Activated CD8-positive, alpha-beta T cell treated with anti-CD3 and anti-CD28 coated beads for 36 hours (primary cell): Measurements from ENCODE around the gene CRYBB3. TPM values are rescaled to one million over a fixed set of nuclear protein-coding genes. Genes with fewer than 3 reads are reported as not detected.

Experiments used
- ATAC-seq: fragments of 200-7000 bp; cut with Tn5 transposase; one replicate; pipeline ENCODE4 v1.10.0; 2021; ENCODE audit warnings: mild to moderate bottlenecking, moderate library complexity
- CTCF ChIA-PET: fragments of 350-600 bp; sonication (Branson Sonifier 250); formaldehyde crosslinking; loops from one replicate; lab custom pipeline; 2021; ENCODE audit warnings: antibody characterized with exemption; lab: Charles Lee
- POLR2A ChIA-PET: fragments of 350-600 bp; sonication (Branson Sonifier 250); formaldehyde crosslinking; loops from one replicate; lab custom pipeline; 2021; ENCODE audit warnings: antibody characterized with exemption; lab: Charles Lee
- DNase-seq: peaks from one replicate; pipeline ENCODE4 v3.0.0-alpha.2; 2020
- H3K27ac Mint-ChIP-seq: one replicate; pipeline ENCODE4 v1.8.0; 2021; ENCODE audit warnings: mild to moderate bottlenecking, mixed read lengths
- H3K27me3 Mint-ChIP-seq: one replicate; pipeline ENCODE4 v1.8.0; 2021; ENCODE audit warnings: mixed read lengths
- H3K36me3 Mint-ChIP-seq: one replicate; pipeline ENCODE4 v1.8.0; 2021; ENCODE audit warnings: low read depth, mixed read lengths
- H3K4me1 Mint-ChIP-seq: one replicate; pipeline ENCODE4 v1.8.0; 2021; ENCODE audit warnings: low read depth, mixed read lengths
- H3K4me3 Mint-ChIP-seq: one replicate; pipeline ENCODE4 v1.8.0; 2021; ENCODE audit warnings: mild to moderate bottlenecking, moderate library complexity, mixed read lengths
- H3K9me3 Mint-ChIP-seq: one replicate; pipeline ENCODE4 v1.8.0; 2021; ENCODE audit warnings: mixed read lengths
- CTCF ChIP-seq: fragments of 200-600 bp; IDR thresholded peaks from one replicate; pipeline ENCODE4 v1.8.0; 2022; ENCODE audit warnings: antibody characterized with exemption, mild to moderate bottlenecking
- intact Hi-C: fragments of 100-400 bp; cut with micrococcal nuclease; formaldehyde crosslinking; loops from one replicate; pipeline ENCODE4 v1.10.0; 2022
- total RNA-seq, 2 experiments: library from RNA; stranded (reverse); gene quantifications; one replicate each; pipeline ENCODE4 v1.2.3, GENCODE V29; 2021

CRYBB3 gene
- total RNA-seq, 2 experiments from 2014 or later, result not detected

GRCh38 chr22:25213221-25213620 is 13.6 kb downstream of the CRYBB3 start:
- no peak for TF ChIP-seq CTCF
- no peaks in the 10 kb centered on the region for H3K4me1 Mint-ChIP-seq
- H3K36me3 Mint-ChIP-seq, result no peaks in the 10 kb centered on the region
- DNase-seq, result no peak
- intact Hi-C loops, result no loop called here
- ATAC-seq, result no peak
- H3K27me3 Mint-ChIP-seq, result peaks cover 15% of the 10 kb centered on the region
- ChIA-PET CTCF (interaction anchor here (4.9 kb wide), 1 partner anchor 12 kb away, joined by 32 read pairs; no protein-coding TSS in a partner anchor), POLR2A (no interaction called here)
- no peak overlapping the region for H3K27ac Mint-ChIP-seq
- no peaks in the 10 kb centered on the region for H3K9me3 Mint-ChIP-seq
- no peak overlapping the region for H3K4me3 Mint-ChIP-seq

- intact Hi-C loops, result no loop called here
- ChIA-PET CTCF (interaction anchor here (1.3 to 1.4 kb wide), 2 partner anchors 14 to 278 kb away, joined by 3 to 8 read pairs; no protein-coding TSS in a partner anchor), POLR2A (interaction anchor here (0.8 kb wide), 1 partner anchor 23 kb away, joined by 3 read pairs; no protein-coding TSS in a partner anchor)
- H3K4me3 Mint-ChIP-seq, result no peak overlapping the region
- ATAC-seq, result no peak
- no peak for TF ChIP-seq CTCF
- H3K4me1 Mint-ChIP-seq, result no peaks in the 10 kb centered on the region
- no peak for DNase-seq
- peaks cover 15% of the 10 kb centered on the region for H3K27me3 Mint-ChIP-seq
- no peaks in the 10 kb centered on the region for H3K36me3 Mint-ChIP-seq
- no peak overlapping the region for H3K27ac Mint-ChIP-seq
- H3K9me3 Mint-ChIP-seq, result no peaks in the 10 kb centered on the region
Observed at GRCh38 chr22:25216230-25216629, 16.6 kb downstream of the CRYBB3 start.

- Mint-ChIP-seq H3K9me3 (no peaks in the 10 kb centered on the region), H3K27me3 (peaks cover 8% of the 10 kb centered on the region), H3K27ac (no peak within 1 kb of the TSS), H3K36me3 (no peaks in the 10 kb centered on the region), H3K4me3 (no peak within 1 kb of the TSS), H3K4me1 (no peaks in the 10 kb centered on the region)
- ChIA-PET CTCF (interaction anchor here (2.1 kb wide), 1 partner anchor 17 kb away, joined by 9 read pairs; no protein-coding TSS in a partner anchor), POLR2A (no interaction called here)
- no peak for TF ChIP-seq CTCF
- ATAC-seq (no peak), DNase-seq (no peak)
- intact Hi-C loops, result no loop called here
Observed at GRCh38 chr22:25219211-25219689, 19.6 kb downstream of the CRYBB3 start, which contains the start of gene CRYBB2. Gene CRYBB2, plus strand, starts transcription at chr22:25219639. Its CDS starts 1,791 bp downstream, at chr22:25221430.

- no peak for TF ChIP-seq CTCF
- Mint-ChIP-seq H3K27me3 (peaks cover 8% of the 10 kb centered on the region), H3K36me3 (no peaks in the 10 kb centered on the region), H3K4me3 (no peak overlapping the region), H3K27ac (no peak overlapping the region), H3K9me3 (no peaks in the 10 kb centered on the region), H3K4me1 (no peaks in the 10 kb centered on the region)
- intact Hi-C loops, result no loop called here
- DNase-seq (no peak), ATAC-seq (no peak)
- POLR2A ChIA-PET, result no interaction called here
- CTCF ChIA-PET, result no interaction called here
Observed at GRCh38 chr22:25219948-25220442, 20.3 kb downstream of the CRYBB3 start.

- peaks cover 6% of the 10 kb centered on the region for H3K27me3 Mint-ChIP-seq
- ChIA-PET CTCF (no interaction called here), POLR2A (no interaction called here)
- ATAC-seq, result no peak
- no peaks in the 10 kb centered on the region for H3K9me3 Mint-ChIP-seq
- no peaks in the 10 kb centered on the region for H3K36me3 Mint-ChIP-seq
- no peak overlapping the region for H3K27ac Mint-ChIP-seq
- no peaks in the 10 kb centered on the region for H3K4me1 Mint-ChIP-seq
- no peak for TF ChIP-seq CTCF
- intact Hi-C loops, result no loop called here
- no peak overlapping the region for H3K4me3 Mint-ChIP-seq
- no peak for DNase-seq
Observed at GRCh38 chr22:25221790-25222189, 22.1 kb downstream of the CRYBB3 start.
